OCI-M2 (cell line): Measurements from ENCODE around the gene GGTA1.
A peak's percentile ranks its signal among the peaks of the same experiment; 100 is the strongest.

Source experiments
- DNase-seq: peaks from one replicate; lab custom pipeline; 2025; ENCODE audit not compliant: unreplicated experiment; lab: John Stamatoyannopoulos, UW

GGTA1 gene

GRCh38 chr9:121500165-121500478, 478 bp upstream of the GGTA1 start:
- DNase-seq, result no peak

GRCh38 chr9:121499177-121499426, 542 bp downstream of the GGTA1 start:
- DNase-seq, result no peak

- DNase-seq, result no peak
These were observed 1.0 kb downstream of the GGTA1 start for GRCh38 chr9:121498487-121499176.

GRCh38 chr9:121498150-121498486, 1.5 kb downstream of the GGTA1 start:
- DNase-seq, result peak; percentile 58

- no peak for DNase-seq
These were observed 3.7 kb downstream of the GGTA1 start for GRCh38 chr9:121495976-121496375.

- DNase-seq, result no peak
These were observed 5.5 kb downstream of the GGTA1 start for GRCh38 chr9:121494192-121494591.

GRCh38 chr9:121491111-121491510, 8.5 kb downstream of the GGTA1 start:
- DNase-seq, result no peak

GRCh38 chr9:121489344-121489743, 10.3 kb downstream of the GGTA1 start:
- no peak for DNase-seq

GRCh38 chr9:121486043-121486442, 13.6 kb downstream of the GGTA1 start:
- peak; percentile 58 for DNase-seq

- DNase-seq, result peak; percentile 58
These were observed 14.0 kb downstream of the GGTA1 start for GRCh38 chr9:121485623-121486022.

GRCh38 chr9:121484651-121485446, 14.8 kb downstream of the GGTA1 start:
- DNase-seq, result no peak

- no peak for DNase-seq
These were observed 16.1 kb downstream of the GGTA1 start for GRCh38 chr9:121483473-121484031.

GRCh38 chr9:121483049-121483448, 16.6 kb downstream of the GGTA1 start:
- DNase-seq, result no peak

GRCh38 chr9:121478816-121479676, 20.6 kb downstream of the GGTA1 start:
- no peak for DNase-seq

GRCh38 chr9:121476156-121476555, 23.5 kb downstream of the GGTA1 start:
- DNase-seq, result no peak

GRCh38 chr9:121474231-121474947, 25.3 kb downstream of the GGTA1 start:
- no peak for DNase-seq

GRCh38 chr9:121473229-121473628, 26.4 kb downstream of the GGTA1 start:
- no peak for DNase-seq

- DNase-seq, result no peak
These were observed 27.2 kb downstream of the GGTA1 start for GRCh38 chr9:121472446-121472845.

GRCh38 chr9:121466142-121466541, 33.5 kb downstream of the GGTA1 start:
- DNase-seq, result no peak

- DNase-seq, result no peak
These were observed 34.7 kb downstream of the GGTA1 start for GRCh38 chr9:121464968-121465367.
